ENCODE measurements around the gene UHRF1.
"Not testable (repeated sequence)": the region's sequence is repeated elsewhere in the genome, so short reads cannot be mapped to it uniquely, and the experiment has no call there.

Gene UHRF1

DNA sequence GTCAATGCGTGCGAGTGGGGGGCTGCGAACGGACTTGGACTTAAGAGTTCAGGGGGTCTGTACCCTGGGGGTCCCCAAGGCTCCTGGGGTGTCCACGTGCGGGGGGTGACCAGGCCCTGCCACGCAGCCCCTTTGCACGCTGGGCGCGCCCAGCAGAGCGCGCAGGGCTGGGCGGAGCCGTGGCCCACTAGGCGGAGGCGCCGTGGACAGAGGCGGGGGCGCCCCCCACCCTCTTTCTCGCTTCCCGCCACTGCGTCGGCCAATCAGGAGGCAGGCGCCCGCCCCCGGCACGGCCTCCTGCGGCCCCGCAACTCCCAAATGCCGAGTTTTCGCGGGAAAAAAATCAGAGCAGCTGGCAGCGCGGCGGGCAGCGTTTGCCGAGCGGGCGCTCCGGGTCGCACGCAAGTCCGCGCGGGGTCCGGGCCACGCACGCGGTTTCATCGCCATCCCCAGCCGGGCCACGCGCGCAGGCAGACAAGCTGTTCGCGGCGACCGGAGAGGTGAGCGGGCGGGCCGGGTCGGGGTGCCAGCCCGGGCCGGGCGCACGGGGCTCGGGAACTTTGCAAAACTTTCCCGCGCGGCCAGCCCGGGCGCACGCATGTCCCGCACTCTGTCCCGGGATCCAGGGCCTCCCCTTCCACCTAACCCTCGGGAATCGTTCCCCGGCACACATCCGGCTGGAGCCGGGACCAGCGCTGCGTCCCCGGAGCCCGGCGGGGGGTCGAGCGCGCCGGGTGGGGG lies at the start of gene UHRF1:
UHRF1 (plus strand) TSS at position 346 of the 741 bp plus-strand sequence. CDS start 1,385 bp downstream, outside the sequence.
- peak; percentile 38 for DNase-seq (ENCODE audit: low read depth)

DNA sequence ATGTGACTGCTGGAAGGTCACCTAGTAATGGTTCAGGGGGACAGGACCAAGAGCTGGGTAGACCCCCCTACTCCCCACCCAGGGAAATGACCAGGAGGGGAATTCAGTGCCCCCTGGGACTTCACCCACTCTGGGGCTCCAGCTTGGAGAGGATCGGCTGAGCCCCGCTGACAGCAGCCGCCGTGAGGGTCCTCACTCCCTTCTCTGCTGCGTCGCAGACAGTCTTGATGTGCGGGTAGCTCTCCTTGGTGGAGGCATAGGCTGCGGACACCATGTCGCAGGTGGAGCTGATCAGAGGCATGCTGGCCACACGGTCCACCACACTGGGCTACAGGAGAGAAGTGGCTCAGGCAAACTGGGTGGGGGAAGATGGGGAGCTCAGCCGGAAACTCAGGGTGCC lies 49.6 kb upstream of the UHRF1 start:
- no peak for DNase-seq (ENCODE audit: low read depth)

- DNase-seq (ENCODE audit: low read depth): no peak
Observed at GRCh38 chr19:4861147-4861546, 48.2 kb upstream of the UHRF1 start.

DNA sequence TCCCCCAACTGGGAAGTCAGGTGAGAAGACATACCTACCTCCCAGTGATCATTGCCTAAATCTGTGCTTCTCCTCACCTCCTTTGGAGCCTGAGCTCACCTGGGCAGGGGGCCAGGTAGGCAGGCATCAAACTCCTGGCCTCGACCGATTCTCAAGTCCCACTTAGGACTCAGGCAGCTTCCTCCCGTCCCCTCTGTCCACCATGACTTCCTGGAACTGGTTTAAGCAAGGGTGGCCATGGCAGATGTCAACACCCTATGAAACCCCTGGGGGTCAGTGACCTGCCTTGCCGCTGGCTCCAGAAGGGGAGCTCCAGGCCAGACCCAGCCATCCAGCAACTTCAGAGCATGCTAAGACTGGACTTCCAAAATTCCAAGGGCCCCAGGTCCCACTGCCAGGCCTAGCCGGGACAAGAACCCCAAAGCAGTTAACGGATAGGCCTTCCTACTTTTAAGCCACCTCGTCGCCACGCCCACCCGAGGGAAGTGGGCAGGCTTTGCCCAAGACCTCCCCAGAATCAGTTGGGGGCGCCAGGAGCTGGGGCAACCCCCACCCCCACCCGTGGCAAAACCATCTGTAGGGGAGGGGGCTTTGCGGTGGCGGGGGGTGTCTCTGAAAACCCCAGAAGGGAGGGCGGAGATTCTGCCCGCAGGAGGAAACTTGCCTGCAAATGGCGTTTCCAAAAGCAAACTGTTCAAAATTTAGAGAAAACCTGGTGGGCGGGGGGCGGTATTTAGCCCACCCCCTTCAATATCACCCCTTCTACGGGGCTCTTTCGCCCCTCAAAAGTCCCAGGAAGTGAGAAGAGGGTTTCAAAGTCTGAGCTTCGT lies 42.5 kb upstream of the UHRF1 start:
- peak; percentile 78 for DNase-seq (ENCODE audit: low read depth)

DNA sequence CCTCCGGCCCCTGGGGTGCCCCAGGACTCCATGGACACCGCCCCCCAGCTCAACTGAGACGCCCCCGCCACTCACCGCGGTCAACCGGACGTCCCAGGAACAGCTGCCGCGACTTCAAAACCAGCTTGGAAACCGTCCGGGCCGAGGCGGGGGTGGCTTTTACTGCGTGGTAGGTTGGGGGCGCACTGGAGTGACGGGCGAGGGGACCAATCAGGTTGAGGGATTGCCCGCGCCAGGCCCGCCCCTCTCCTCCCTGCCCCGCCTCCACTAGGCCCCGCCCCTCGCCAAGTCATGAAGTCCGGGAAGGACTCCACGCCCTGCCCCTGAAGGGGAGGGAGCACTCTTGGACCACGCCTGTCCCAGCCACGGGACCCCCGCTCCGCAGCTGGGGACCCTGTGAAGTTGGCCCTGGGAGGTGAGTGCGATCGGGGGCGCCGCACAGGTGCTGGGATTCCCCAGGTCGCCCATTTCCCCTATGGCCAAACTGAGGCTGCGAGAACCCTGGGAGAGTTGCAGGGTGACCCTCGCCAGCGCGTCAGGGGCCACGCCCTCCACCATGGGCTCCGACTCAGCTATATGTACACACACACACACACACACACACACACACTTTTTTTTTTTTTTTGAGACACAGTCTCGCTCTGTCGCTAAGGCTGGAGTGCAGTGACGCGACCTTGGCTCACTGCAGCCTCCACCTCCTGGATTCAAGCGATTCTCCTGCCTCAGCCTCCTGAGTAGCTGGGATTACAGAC lies 41.6 kb upstream of the UHRF1 start, which contains the start of gene PLIN3:
PLIN3 (minus strand) TSS at position 134 of the 752 bp plus-strand sequence. CDS start 6,273 bp downstream, outside the sequence.
- peak; percentile 93 for DNase-seq (ENCODE audit: low read depth)

DNA sequence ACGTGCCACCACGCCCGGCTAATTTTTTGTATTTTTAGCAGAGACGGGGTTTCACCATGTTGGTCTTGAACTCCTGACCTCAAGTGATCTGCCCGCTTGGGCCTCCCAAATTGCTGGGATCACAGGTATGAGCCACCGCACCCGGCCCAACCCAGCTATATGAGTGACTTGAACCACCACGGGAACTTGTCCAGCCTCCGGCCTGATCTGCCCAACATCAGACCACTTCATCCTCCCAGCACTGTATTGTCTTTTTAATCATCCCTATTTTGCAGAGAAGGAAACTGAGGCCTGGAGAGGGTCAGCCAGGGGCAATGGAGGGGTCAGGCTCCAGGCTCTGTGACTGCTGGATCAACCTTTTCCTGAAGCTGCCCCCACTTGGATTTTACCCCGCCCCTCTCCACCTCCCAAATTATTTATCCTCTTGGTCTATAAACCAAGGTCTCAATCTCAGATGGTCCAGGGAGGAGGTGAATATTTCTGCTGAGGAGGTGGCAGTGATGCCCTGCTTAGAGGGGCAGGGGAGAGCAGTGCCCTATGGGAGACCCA lies 40.9 kb upstream of the UHRF1 start:
- DNase-seq (ENCODE audit: low read depth): no peak

DNA sequence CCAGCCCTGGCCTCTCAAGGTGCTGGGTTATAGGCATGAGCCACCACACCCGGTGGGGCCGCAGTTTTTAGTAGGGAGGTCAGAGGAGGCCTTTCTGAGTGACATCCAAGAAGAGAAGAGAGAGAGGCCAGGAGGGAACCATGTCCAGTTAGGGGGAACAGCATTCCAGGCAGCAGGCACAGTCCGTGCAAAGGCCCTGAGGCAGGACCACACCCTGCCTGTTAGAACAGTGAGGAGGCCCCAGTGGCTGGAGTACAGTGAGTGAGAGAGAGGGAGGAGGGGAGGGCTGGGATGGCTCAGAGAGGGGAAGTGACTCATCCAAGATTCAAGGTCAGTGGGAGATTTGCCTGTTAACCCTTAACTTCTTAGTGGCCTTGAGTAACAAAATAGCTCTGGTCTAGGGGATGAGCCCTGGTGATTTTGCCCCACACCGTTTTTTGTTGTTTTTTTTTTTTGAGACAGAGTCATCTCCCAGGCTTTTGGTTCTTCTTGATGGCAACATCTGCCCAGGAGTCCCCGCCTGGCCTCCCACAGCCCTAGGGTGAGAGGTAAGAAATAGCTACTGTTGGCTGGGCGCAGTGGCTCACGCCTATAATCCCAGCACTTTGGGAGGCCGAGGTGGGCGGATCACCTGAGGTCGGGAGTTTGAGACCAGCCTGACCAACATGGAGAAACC lies 39.1 kb upstream of the UHRF1 start:
- peak; percentile 61 for DNase-seq (ENCODE audit: low read depth)

DNA sequence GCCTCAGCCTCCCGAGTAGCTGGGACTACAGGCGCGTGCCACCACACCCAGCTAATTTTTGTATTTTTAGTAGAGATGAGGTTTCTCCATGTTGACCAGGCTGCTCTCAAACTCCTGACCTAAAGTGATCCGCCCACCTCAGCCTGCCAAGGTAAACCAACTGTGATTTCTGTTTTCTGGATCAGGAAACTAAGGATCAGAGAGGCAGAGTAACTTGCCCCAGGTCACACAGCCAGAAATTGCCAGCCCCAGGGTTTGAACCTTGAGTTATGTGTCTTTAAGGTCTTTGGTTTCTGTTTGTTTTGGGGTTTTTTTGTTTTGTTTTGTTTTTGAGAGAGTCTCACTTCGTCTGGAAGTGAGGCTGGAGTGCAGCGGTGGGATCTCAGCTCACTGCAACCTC lies 37.6 kb upstream of the UHRF1 start:
- no peak for DNase-seq (ENCODE audit: low read depth)

DNA sequence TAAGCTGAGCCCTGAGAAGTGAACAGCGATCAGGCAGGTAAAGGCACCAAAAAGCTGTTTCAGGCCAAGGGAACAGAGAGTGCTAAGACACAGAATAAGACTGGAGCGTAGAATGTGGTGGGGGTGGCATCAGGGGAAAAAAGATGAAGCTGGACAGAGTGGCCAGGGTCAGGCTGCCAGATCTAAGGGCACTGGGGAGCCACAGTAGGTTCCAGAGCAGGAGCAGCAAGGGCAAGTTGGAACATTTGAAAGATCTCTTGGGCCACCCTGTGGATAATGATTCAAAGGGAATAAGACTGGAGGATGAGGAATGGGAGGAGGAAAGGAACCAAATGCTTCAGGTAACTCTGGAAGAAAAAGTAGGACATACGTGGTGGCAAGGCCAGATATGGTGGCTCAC lies 35.4 kb upstream of the UHRF1 start:
- DNase-seq (ENCODE audit: low read depth): no peak

- no peak for DNase-seq (ENCODE audit: low read depth)
Observed at GRCh38 chr19:4877753-4878490, 31.4 kb upstream of the UHRF1 start.

DNA sequence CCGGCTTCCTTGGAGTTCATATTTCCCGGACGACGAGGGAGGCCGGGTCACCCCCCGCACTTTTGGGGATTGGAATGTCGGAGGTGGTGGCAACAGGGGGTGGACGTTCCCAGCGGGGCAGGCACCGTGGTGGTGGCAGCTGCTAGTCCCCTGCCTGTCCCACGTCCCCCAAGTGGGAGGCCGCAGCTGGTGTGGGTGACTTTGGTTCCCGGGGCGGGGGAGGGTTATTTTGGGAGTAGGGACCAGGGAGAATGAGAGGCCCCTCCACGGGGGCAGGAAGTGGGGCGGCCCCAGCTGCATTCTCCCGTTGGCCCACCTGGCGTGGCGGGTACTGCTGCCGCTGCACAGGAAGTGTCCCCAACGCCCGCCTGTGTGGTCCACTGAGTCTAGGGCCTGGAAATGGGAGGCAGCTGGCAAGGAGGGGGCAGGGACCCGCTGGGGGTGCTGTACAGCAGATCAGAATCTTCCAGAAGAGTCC lies 30.8 kb upstream of the UHRF1 start:
- no peak for DNase-seq (ENCODE audit: low read depth)

- DNase-seq (ENCODE audit: low read depth): no peak
Observed at GRCh38 chr19:4879041-4879440, 30.3 kb upstream of the UHRF1 start.

DNA sequence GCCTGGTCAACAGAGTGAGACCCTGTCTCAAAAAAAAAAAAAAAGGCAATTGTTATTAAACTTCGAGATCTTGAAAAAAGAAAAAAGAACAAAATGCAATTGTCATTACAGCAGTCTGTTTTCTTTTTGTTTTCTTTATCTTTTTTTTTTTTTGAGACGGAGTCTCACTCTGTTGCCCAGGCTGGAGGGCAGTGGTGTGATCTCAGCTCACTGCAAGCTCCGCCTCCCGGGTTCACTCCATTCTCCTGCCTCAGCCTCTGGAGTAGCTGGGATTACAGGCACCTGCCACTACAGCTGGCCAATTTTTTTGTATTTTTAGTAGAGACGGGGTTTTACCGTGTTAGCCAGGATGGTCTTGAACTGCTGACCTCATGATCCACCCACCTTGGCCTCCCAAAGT lies 26.4 kb upstream of the UHRF1 start:
- DNase-seq (ENCODE audit: low read depth): not testable (repeated sequence)

DNA sequence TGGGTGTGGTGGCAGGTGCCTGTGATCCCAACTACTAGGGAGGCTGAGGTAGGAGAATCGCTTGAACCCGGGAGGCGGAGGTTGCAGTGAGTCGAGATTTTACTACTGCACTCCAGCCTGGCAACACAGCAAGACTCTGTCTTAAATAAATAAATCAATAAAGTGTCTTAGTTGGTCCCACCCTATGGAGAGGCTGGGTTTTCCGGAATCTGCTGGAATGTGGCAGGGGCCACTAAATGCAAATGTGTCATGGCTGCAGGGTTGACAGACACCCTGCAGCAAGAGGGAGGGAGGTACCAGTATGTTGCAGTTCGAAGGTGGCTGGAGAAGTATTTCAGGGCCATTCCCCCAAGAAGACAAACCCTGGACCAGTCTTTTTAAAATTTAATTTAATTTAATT lies 24.3 kb upstream of the UHRF1 start:
- DNase-seq (ENCODE audit: low read depth): not testable (repeated sequence)

DNA sequence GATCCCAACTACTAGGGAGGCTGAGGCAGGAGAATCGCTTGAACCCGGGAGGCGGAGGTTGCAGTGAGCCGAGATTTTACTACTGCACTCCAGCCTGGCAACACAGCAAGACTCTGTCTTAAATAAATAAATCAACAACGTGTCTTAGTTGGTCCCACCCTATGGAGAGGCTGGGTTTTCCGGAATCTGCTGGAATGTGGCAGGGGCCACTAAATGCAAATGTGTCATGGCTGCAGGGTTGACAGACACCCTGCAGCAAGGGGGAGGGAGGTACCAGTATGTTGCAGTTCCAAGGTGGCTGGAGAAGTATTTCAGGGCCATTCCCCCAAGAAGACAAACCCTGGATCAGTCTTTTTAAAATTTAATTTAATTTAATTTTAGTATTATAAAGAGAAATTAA lies 21.5 kb upstream of the UHRF1 start:
- not testable (repeated sequence) for DNase-seq (ENCODE audit: low read depth)

GRCh38 chr19:4889034-4889815 lies 20.1 kb upstream of the UHRF1 start:
- no peak for DNase-seq (ENCODE audit: low read depth)

DNA sequence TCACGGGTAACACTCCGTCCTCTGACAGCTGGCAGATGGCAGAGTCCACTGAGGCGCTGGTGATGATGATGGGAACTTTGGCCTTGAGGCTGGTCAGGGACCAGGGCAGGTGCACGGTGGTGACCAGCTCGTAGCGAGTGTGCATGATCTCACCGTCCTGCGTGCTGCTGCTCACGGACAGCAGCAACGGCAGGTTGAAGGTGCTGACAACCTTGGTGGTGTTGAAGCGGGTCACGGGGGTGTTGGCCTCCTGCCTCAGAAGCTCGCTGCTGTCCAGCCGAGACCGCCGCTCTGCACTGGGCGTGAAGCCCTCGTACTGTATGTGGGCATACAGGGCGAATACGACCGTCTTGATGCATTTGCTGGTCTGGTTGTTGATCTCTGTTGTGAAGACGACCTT lies 18.2 kb upstream of the UHRF1 start:
- no peak for DNase-seq (ENCODE audit: low read depth)

DNA sequence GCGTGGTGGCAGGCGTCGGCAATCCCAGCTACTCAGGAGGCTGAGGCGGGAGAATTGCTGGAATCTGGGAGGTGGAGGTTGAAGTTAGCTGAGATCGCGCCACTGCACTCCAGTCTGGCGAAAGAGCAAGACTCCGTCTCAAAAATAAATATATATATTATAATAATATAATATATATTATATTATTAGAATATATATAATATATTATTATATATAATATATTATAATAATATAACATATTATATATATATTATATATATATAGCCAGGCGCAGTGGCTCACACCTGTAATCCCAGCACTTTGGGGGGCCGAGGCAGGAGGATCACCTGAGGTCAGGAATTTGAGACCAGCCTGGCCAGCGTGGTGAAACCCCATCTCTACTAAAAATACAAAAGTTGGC lies 16.3 kb upstream of the UHRF1 start:
- DNase-seq (ENCODE audit: low read depth): not testable (repeated sequence)

DNA sequence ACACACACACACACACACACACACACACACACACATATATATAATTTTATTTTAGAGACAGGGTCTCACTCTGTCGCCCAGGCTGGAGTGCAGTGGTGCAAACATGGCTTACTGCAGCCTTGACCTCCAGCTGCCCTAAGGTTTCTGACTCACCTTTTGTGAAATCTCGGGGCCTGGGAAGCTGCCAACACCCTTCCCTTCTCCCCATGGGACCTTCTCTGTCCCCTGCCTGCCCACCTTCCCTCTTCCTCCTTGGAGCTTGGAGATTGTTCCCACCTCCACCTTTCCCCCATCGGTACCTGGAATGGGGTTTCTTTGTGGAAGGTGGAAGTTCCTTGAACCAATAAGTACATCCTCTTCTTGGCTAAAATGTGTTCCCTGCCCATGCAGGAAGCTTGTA lies 12.9 kb upstream of the UHRF1 start:
- DNase-seq (ENCODE audit: low read depth): no peak

GRCh38 chr19:4897146-4897545 lies 12.2 kb upstream of the UHRF1 start:
- DNase-seq (ENCODE audit: low read depth): no peak
